H1 (cell line): Measurements from ENCODE around the gene RBM18. TPM values are rescaled to one million over a fixed set of nuclear protein-coding genes. Genes with fewer than 3 reads are reported as not detected.
A peak's percentile ranks its signal among the peaks of the same experiment; 100 is the strongest.

Experiments used
- CTCF ChIA-PET: fragments of 300-600 bp; sonication (Branson Sonifier 250); formaldehyde crosslinking; loops from one replicate; lab custom pipeline; 2021; ENCODE audit not compliant: partially characterized antibody; lab: Charles Lee
- POLR2A ChIA-PET: fragments of 300-600 bp; sonication (Branson Sonifier 250); formaldehyde crosslinking; loops from one replicate; lab custom pipeline; 2021; ENCODE audit warnings: inconsistent platforms; ENCODE audit not compliant: partially characterized antibody; lab: Charles Lee
- DNase-seq, 2 experiments: peaks; one replicate each; pipeline versions ENCODE4 v3.0.0 to v3.0.0-alpha.2; 2010 to 2022; ENCODE audit warnings: low spot score in 2 of 2, low read depth in 1 of 2, mixed read lengths in 1 of 2
- FAIRE-seq: peaks from 2 replicates; lab custom pipeline; 2011; peaks lifted over from hg19 to GRCh38; lab: Jason Lieb, UNC
- H2AFZ ChIP-seq: 2 replicates; pipeline ENCODE4 v1.8.1; 2012; ENCODE audit warnings: low read length, inconsistent platforms
- H2AK5ac ChIP-seq: 2 replicates; pipeline ENCODE4 v1.6.1; 2013; ENCODE audit warnings: low read depth, low read length
- H2BK120ac ChIP-seq: replicated peaks from 2 replicates; pipeline ENCODE3; 2013; ENCODE audit warnings: low read depth, low read length, inconsistent platforms
- H2BK12ac ChIP-seq: 2 replicates; pipeline ENCODE4 v1.6.1; 2013; ENCODE audit warnings: low read depth, low read length
- H2BK15ac ChIP-seq: 2 replicates; pipeline ENCODE4 v1.6.1; 2013; ENCODE audit warnings: low read length
- H2BK20ac ChIP-seq: 2 replicates; pipeline ENCODE4 v1.6.1; 2013; ENCODE audit warnings: low read length
- H2BK5ac ChIP-seq: 2 replicates; pipeline ENCODE4 v1.6.1; 2013; ENCODE audit warnings: low read depth, low read length
- H3K14ac ChIP-seq: 2 replicates; pipeline ENCODE4 v1.6.1; 2013; ENCODE audit warnings: inconsistent platforms; ENCODE audit not compliant: insufficient read length
- H3K18ac ChIP-seq: 2 replicates; pipeline ENCODE4 v1.6.1; 2013; ENCODE audit warnings: low read length; ENCODE audit errors: extremely low read depth
- H3K23ac ChIP-seq: 2 replicates; pipeline ENCODE4 v1.6.1; 2013; ENCODE audit warnings: inconsistent platforms; ENCODE audit not compliant: insufficient read length
- H3K23me2 ChIP-seq: 2 replicates; pipeline ENCODE4 v1.6.1; 2013; ENCODE audit warnings: low read depth, low read length
- H3K27ac ChIP-seq: 2 replicates; pipeline ENCODE4 v1.6.1; 2011; ENCODE audit warnings: low read depth, low read length, inconsistent platforms
- H3K27me3 ChIP-seq, 4 experiments: replicated peaks in 1 of 4; 1 replicate in 1 of 4; 2 replicates in 3 of 4; pipeline versions ENCODE4 v1.6.1 to v1.8.1; 2011 to 2013; ENCODE audit warnings: low read length in 3 of 4, mild to moderate bottlenecking in 3 of 4, inconsistent platforms in 2 of 4, mixed read lengths in 2 of 4, moderate library complexity in 1 of 4; ENCODE audit not compliant: control insufficient read depth in 3 of 4, insufficient read depth in 3 of 4; ENCODE audit errors: extremely low read depth in 1 of 4
- H3K36me3 ChIP-seq, 4 experiments: 2 replicates each; pipeline versions ENCODE4 v1.6.1 to v1.8.1; 2011 to 2013; ENCODE audit warnings: mild to moderate bottlenecking in 4 of 4, low read length in 3 of 4, moderate library complexity in 2 of 4, control low read depth in 1 of 4, inconsistent platforms in 1 of 4; ENCODE audit not compliant: insufficient read depth in 4 of 4, control insufficient read depth in 2 of 4
- H3K4ac ChIP-seq: replicated peaks from 2 replicates; pipeline ENCODE3; 2013; ENCODE audit warnings: low read length, low read depth, mixed read lengths, inconsistent platforms; ENCODE audit not compliant: insufficient read length
- H3K4me1 ChIP-seq, 4 experiments: replicated peaks in 1 of 4; 1 replicate in 1 of 4; 2 replicates in 3 of 4; pipeline versions ENCODE4 v1.6.1 to v1.8.1; 2011 to 2013; ENCODE audit warnings: low read length in 3 of 4, inconsistent platforms in 2 of 4, mixed read lengths in 1 of 4; ENCODE audit not compliant: insufficient read depth in 4 of 4, control insufficient read depth in 3 of 4
- H3K4me2 ChIP-seq, 2 experiments: 2 replicates each; pipeline versions ENCODE4 v1.6.1 to v1.8.1; 2011 to 2013; ENCODE audit warnings: low read depth in 2 of 2, low read length in 2 of 2, control low read depth in 1 of 2, inconsistent platforms in 1 of 2, mild to moderate bottlenecking in 1 of 2; ENCODE audit not compliant: insufficient read depth in 1 of 2
- H3K4me3 ChIP-seq, 4 experiments: fragments of 200-600, 300-600 bp in 1 of 4; sonication (generic), shearing (Covaris generic), sonication (Bioruptor Twin) in 1 of 4; 2 replicates each; pipeline versions ENCODE4 v1.5.1 to v1.8.1; 2011 to 2016; ENCODE audit warnings: low read length in 4 of 4, low read depth in 3 of 4, control low read depth in 2 of 4, inconsistent platforms in 2 of 4, mild to moderate bottlenecking in 2 of 4, mixed read lengths in 1 of 4, moderate library complexity in 1 of 4; ENCODE audit not compliant: insufficient read depth in 2 of 4; ENCODE audit errors: extremely low read depth in 1 of 4
- H3K56ac ChIP-seq: replicated peaks from 2 replicates; pipeline ENCODE3; 2013; ENCODE audit warnings: low read depth, mild to moderate bottlenecking, mixed read lengths, low read length, inconsistent platforms; ENCODE audit not compliant: insufficient read length
- H3K79me1 ChIP-seq: 2 replicates; pipeline ENCODE4 v1.6.1; 2013; ENCODE audit warnings: low read depth, low read length, control low read depth
- H3K79me2 ChIP-seq, 2 experiments: 2 replicates each; pipeline versions ENCODE4 v1.6.1 to v1.8.1; 2012 to 2013; ENCODE audit warnings: low read length in 2 of 2, mild to moderate bottlenecking in 2 of 2, inconsistent platforms in 1 of 2; ENCODE audit not compliant: insufficient read depth in 2 of 2, control insufficient read depth in 1 of 2
- H3K9ac ChIP-seq, 4 experiments: replicated peaks in 1 of 4; 1 replicate in 1 of 4; 2 replicates in 3 of 4; pipeline versions ENCODE4 v1.6.1 to v1.8.1; 2011 to 2013; ENCODE audit warnings: low read depth in 3 of 4, low read length in 3 of 4, control low read depth in 2 of 4, mild to moderate bottlenecking in 2 of 4, moderate library complexity in 2 of 4, inconsistent platforms in 1 of 4; ENCODE audit errors: extremely low read depth in 1 of 4
- H3K9me3 ChIP-seq, 2 experiments: 2 replicates each; pipeline versions ENCODE4 v1.6.1 to v1.8.1; 2012 to 2013; ENCODE audit warnings: mild to moderate bottlenecking in 2 of 2, moderate library complexity in 2 of 2, control low read depth in 1 of 2, inconsistent platforms in 1 of 2, low read depth in 1 of 2, low read length in 1 of 2, mixed read lengths in 1 of 2; ENCODE audit not compliant: insufficient read depth in 2 of 2
- H4K20me1 ChIP-seq, 2 experiments: replicated peaks in 1 of 2; 2 replicates each; pipeline versions ENCODE3 to v1.8.1; 2011 to 2013; ENCODE audit warnings: inconsistent platforms in 2 of 2, low read length in 2 of 2, mild to moderate bottlenecking in 1 of 2; ENCODE audit not compliant: insufficient read depth in 2 of 2, control insufficient read depth in 1 of 2
- H4K5ac ChIP-seq: 2 replicates; pipeline ENCODE4 v1.6.1; 2013; ENCODE audit warnings: low read length, low read depth, mixed read lengths, inconsistent platforms; ENCODE audit not compliant: insufficient read length
- H4K8ac ChIP-seq: 2 replicates; pipeline ENCODE4 v1.8.0; 2013; ENCODE audit warnings: mild to moderate bottlenecking, moderate library complexity, low read length, inconsistent platforms; ENCODE audit not compliant: insufficient read depth; ENCODE audit errors: extremely low read depth
- H4K91ac ChIP-seq: replicated peaks from 2 replicates; pipeline ENCODE3; 2013; ENCODE audit warnings: low read length, mixed read lengths, inconsistent platforms; ENCODE audit not compliant: insufficient read length
- CHD1 ChIP-seq: IDR thresholded peaks from 2 replicates; pipeline ENCODE4 v1.6.1; 2012; ENCODE audit warnings: low read depth, low read length, improper control_type of control experiment
- CHD2 ChIP-seq: IDR thresholded peaks from 2 replicates; pipeline ENCODE4 v1.6.1; 2012; ENCODE audit warnings: low read length, improper control_type of control experiment
- JUND ChIP-seq: IDR thresholded peaks from 2 replicates; pipeline ENCODE4 v1.6.1; 2011; ENCODE audit warnings: mild to moderate bottlenecking, improper control_type of control experiment, low read length
- KDM4A ChIP-seq: IDR thresholded peaks from one replicate; pipeline ENCODE4 v1.7.1; 2012; ENCODE audit warnings: low read depth, mild to moderate bottlenecking, moderate library complexity, low read length, inconsistent platforms; ENCODE audit not compliant: severe bottlenecking
- SUZ12 ChIP-seq: fragments of 200-600 bp; sonication (generic); IDR thresholded peaks from 2 replicates; pipeline ENCODE4 v1.6.1; 2012; ENCODE audit warnings: mild to moderate bottlenecking, inconsistent platforms, low read length, moderate library complexity, mixed read lengths
- WGBS, 2 experiments: shearing (Covaris generic) in 1 of 2; methylation state at CpG; one replicate each; pipeline versions ENCODE4 v1.1.6 to v1.1.7; 2013 to 2015; ENCODE audit warnings: low lambda C conversion rate in 2 of 2, mixed read lengths in 2 of 2, inconsistent platforms in 1 of 2, low coverage in 1 of 2, missing lambda C conversion rate in 1 of 2; ENCODE audit not compliant: insufficient replicate concordance in 2 of 2, insufficient coverage in 1 of 2, insufficient read length in 1 of 2; ENCODE audit errors: extremely low coverage in 1 of 2, missing lambda C conversion rate in 1 of 2; 5-methylcytosine and 5-hydroxymethylcytosine counted together
- polyA plus RNA-seq, 7 experiments: library from polyadenylated mRNA; depleted of rRNA in 3 of 7; stranded (reverse) in 5 of 7; unstranded in 2 of 7; fragments of >200 nt in 5 of 7; fragments of 200-250 nt in 2 of 7; gene quantifications; 1 replicate in 5 of 7; 2 replicates in 1 of 7; 4 replicates in 1 of 7; pipeline versions ENCODE4 v1.2.1 to v1.2.3, GENCODE V29; 2011 to 2013; ENCODE audit warnings: missing spikeins in 2 of 7, mixed read lengths in 2 of 7
- total RNA-seq: library from RNA; stranded (reverse); fragmentation: NEBNext Ultra II Directional; extraction: Animal tissue kit (Norgen Biotek cat#: 25700); gene quantifications from 2 replicates; pipeline ENCODE4 v1.2.1, GENCODE V29; 2021
- TF ChIP-seq, protein P1 (sequence below): IDR thresholded peaks from 2 replicates; pipeline ENCODE4 v1.6.1; 2011; ENCODE audit warnings: low read length, improper control_type of control experiment
- TF ChIP-seq, protein P2 (sequence below), 3 experiments: IDR thresholded peaks; 1 replicate in 2 of 3; 2 replicates in 1 of 3; pipeline versions ENCODE4 v1.5.1 to v1.6.1; 2011; ENCODE audit warnings: low read length in 3 of 3, mild to moderate bottlenecking in 3 of 3, inconsistent platforms in 2 of 3, low read depth in 1 of 3, moderate library complexity in 1 of 3; ENCODE audit not compliant: insufficient read depth in 1 of 3; ENCODE audit errors: control extremely low read depth in 1 of 3

RBM18 gene
- total and polyA plus RNA-seq, 2 of the 8 experiments (the other 6 are each of a cell fraction or from before 2014, with no cell fraction given): 5.9 to 14.3 TPM

DNA sequence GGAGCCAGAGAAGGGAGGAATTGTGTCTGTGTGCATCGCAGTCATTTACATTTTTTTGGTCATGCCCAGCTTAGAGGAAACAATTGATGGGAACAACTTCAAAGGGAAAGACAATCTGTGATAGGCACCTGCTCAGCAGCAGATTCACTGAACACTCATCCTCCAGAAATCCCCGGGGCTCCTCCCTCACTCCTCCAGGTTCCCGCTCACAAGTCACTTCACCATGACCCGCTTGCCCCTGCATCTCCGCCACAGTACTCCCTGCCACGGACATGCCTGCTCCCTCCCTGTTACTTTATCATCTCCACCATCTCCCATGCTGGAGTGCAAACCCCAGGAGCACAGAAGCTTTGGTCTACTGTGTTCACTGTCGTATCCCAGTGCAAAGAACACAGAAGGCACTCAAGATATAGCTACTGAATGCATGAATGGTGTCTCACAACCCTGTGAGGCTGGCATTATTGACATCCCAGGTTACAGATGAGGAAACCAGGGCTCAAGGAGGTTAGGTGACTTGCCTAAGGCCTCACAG lies 52.1 kb downstream of the RBM18 start:
- Histone ChIP-seq H2BK120ac (no peak overlapping the region), H3K4me3 (no peak overlapping the region), H4K20me1 (peaks cover 3 to 5% of the 10 kb centered on the region in 2 experiments), H3K23me2 (peaks cover 7% of the 10 kb centered on the region; the same call in 1 of the 2 replicates), H3K9me3 (peaks cover 0 to 3% of the 10 kb centered on the region in 2 experiments; a peak in 1 of 4 replicates), H3K4ac (no peak overlapping the region), H2BK12ac (peak overlapping the region; percentile 75; the same call in 1 of the 2 replicates), H2BK15ac (peak overlapping the region; percentile 75; the same call in 1 of the 2 replicates), H2BK20ac (no peak overlapping the region), H2AK5ac (no peak overlapping the region), H3K14ac (no peak overlapping the region), H2AFZ (no peak overlapping the region), H3K23ac (no peak overlapping the region), H3K36me3 (no peaks in the 10 kb centered on the region), H3K27me3 (peaks cover 40 to 60% (median 56%) of the 10 kb centered on the region in 4 experiments), H3K79me1 (no peaks in the 10 kb centered on the region; the same call in 1 of the 2 replicates), H4K91ac (no peak overlapping the region), H2BK5ac (no peak overlapping the region), H4K8ac (no peak overlapping the region), H3K79me2 (no peaks in the 10 kb centered on the region), H4K5ac (no peak overlapping the region), H3K18ac (no peak overlapping the region), H3K9ac (no peak overlapping the region), H3K4me2 (peak overlapping the region in 1 of 2 experiments; percentile 79; a peak in 1 of 4 replicates), H3K27ac (no peak overlapping the region), H3K56ac (no peak overlapping the region), H3K4me1 (peaks cover 0 to 10% (median 7%) of the 10 kb centered on the region in 4 experiments; a peak in 5 of 7 replicates)
- WGBS, 2 experiments: 85% methylated on average over 7 of the region's 7 CpGs; no CpG with 5 or more reads in 1 of the 2 experiments
- ChIA-PET POLR2A (no interaction called here), CTCF (interaction anchor here (0.6 to 8.0 kb wide), 6 partner anchors 47 to 115 kb away, joined by 3 to 43 read pairs (median 3); partner anchors contain the start of genes MORN5 and NDUFA8)
- DNase-seq (no peak), FAIRE-seq (no peak)
- TF ChIP-seq CHD2: no peak
- no peak for TF ChIP-seq KDM4A
- TF ChIP-seq JUND: no peak
- TF ChIP-seq CHD1: no peak
- no peak for TF ChIP-seq SUZ12
- TF ChIP-seq, protein P1, sequence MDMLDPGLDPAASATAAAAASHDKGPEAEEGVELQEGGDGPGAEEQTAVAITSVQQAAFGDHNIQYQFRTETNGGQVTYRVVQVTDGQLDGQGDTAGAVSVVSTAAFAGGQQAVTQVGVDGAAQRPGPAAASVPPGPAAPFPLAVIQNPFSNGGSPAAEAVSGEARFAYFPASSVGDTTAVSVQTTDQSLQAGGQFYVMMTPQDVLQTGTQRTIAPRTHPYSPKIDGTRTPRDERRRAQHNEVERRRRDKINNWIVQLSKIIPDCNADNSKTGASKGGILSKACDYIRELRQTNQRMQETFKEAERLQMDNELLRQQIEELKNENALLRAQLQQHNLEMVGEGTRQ: no peak
- TF ChIP-seq, protein P2, sequence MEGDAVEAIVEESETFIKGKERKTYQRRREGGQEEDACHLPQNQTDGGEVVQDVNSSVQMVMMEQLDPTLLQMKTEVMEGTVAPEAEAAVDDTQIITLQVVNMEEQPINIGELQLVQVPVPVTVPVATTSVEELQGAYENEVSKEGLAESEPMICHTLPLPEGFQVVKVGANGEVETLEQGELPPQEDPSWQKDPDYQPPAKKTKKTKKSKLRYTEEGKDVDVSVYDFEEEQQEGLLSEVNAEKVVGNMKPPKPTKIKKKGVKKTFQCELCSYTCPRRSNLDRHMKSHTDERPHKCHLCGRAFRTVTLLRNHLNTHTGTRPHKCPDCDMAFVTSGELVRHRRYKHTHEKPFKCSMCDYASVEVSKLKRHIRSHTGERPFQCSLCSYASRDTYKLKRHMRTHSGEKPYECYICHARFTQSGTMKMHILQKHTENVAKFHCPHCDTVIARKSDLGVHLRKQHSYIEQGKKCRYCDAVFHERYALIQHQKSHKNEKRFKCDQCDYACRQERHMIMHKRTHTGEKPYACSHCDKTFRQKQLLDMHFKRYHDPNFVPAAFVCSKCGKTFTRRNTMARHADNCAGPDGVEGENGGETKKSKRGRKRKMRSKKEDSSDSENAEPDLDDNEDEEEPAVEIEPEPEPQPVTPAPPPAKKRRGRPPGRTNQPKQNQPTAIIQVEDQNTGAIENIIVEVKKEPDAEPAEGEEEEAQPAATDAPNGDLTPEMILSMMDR (IDR thresholded peaks at IDR 0.05; ENCODE audit: control extremely low read depth in 1 of 3, insufficient read depth in 1 of 3, low read depth in 1 of 3, low read length in 3 of 3): no peak
